Activated B cell treated with CpG ODN at 0.5 μM for 24 hours (primary cell): ENCODE measurements around the gene PDIK1L. TPM values are rescaled to one million over a fixed set of nuclear protein-coding genes. Genes with fewer than 3 reads are reported as not detected.

Source experiments
- ATAC-seq: fragments of 200-7000 bp; cut with Tn5 transposase; one replicate; pipeline ENCODE4 v1.10.0; 2021; ENCODE audit warnings: low read depth, mild to moderate bottlenecking, moderate library complexity
- CTCF ChIA-PET: fragments of 350-600 bp; sonication (Branson Sonifier 250); formaldehyde crosslinking; loops from one replicate; lab custom pipeline; 2021; ENCODE audit warnings: antibody characterized with exemption; lab: Charles Lee
- POLR2A ChIA-PET: fragments of 350-600 bp; sonication (Branson Sonifier 250); formaldehyde crosslinking; loops from one replicate; lab custom pipeline; 2021; ENCODE audit warnings: antibody characterized with exemption; lab: Charles Lee
- DNase-seq: peaks from one replicate; pipeline ENCODE4 v3.0.0; 2022
- H3K27ac Mint-ChIP-seq: one replicate; pipeline ENCODE4 v1.8.0; 2020; ENCODE audit warnings: mixed read lengths
- H3K27me3 Mint-ChIP-seq: one replicate; pipeline ENCODE4 v1.8.0; 2021; ENCODE audit warnings: mixed read lengths
- H3K36me3 Mint-ChIP-seq: one replicate; pipeline ENCODE4 v1.8.0; 2021; ENCODE audit warnings: low read depth, mixed read lengths
- H3K4me1 Mint-ChIP-seq: one replicate; pipeline ENCODE4 v1.8.0; 2021; ENCODE audit warnings: mixed read lengths
- H3K4me3 Mint-ChIP-seq: one replicate; pipeline ENCODE4 v1.8.0; 2020; ENCODE audit warnings: mild to moderate bottlenecking, mixed read lengths
- H3K9me3 Mint-ChIP-seq: one replicate; pipeline ENCODE4 v1.8.0; 2020; ENCODE audit warnings: mixed read lengths
- CTCF ChIP-seq: fragments of 200-600 bp; IDR thresholded peaks from one replicate; pipeline ENCODE4 v1.8.0; 2022; ENCODE audit warnings: antibody characterized with exemption, mild to moderate bottlenecking
- intact Hi-C: fragments of 100-400 bp; cut with micrococcal nuclease; formaldehyde crosslinking; loops from one replicate; pipeline ENCODE4 v1.15.1; 2024
- total RNA-seq: library from RNA; stranded (reverse); gene quantifications from 2 replicates; pipeline ENCODE4 v1.2.3, GENCODE V29; 2022

The PDIK1L gene
- total RNA-seq, 1 donor from 2014 or later: 10.5 TPM

- ATAC-seq (no peak), DNase-seq (no peak)
- Mint-ChIP-seq H3K27me3 (peaks cover 30% of the 10 kb centered on the region), H3K4me3 (no peak overlapping the region), H3K36me3 (no peaks in the 10 kb centered on the region), H3K4me1 (no peaks in the 10 kb centered on the region), H3K9me3 (no peaks in the 10 kb centered on the region), H3K27ac (no peak overlapping the region)
- CTCF ChIA-PET: interaction anchor here (0.7 to 1.6 kb wide), 3 partner anchors 10 to 262 kb away, joined by 3 to 7 read pairs (median 4); no protein-coding TSS in a partner anchor
- TF ChIP-seq CTCF: no peak
- intact Hi-C loops: no loop called here
- POLR2A ChIA-PET: interaction anchor here (0.6 kb wide), 1 partner anchor 154 kb away, joined by 4 read pairs; no protein-coding TSS in a partner anchor
Observed at GRCh38 chr1:26154750-26155149, 43.1 kb downstream of the PDIK1L start.

DNA sequence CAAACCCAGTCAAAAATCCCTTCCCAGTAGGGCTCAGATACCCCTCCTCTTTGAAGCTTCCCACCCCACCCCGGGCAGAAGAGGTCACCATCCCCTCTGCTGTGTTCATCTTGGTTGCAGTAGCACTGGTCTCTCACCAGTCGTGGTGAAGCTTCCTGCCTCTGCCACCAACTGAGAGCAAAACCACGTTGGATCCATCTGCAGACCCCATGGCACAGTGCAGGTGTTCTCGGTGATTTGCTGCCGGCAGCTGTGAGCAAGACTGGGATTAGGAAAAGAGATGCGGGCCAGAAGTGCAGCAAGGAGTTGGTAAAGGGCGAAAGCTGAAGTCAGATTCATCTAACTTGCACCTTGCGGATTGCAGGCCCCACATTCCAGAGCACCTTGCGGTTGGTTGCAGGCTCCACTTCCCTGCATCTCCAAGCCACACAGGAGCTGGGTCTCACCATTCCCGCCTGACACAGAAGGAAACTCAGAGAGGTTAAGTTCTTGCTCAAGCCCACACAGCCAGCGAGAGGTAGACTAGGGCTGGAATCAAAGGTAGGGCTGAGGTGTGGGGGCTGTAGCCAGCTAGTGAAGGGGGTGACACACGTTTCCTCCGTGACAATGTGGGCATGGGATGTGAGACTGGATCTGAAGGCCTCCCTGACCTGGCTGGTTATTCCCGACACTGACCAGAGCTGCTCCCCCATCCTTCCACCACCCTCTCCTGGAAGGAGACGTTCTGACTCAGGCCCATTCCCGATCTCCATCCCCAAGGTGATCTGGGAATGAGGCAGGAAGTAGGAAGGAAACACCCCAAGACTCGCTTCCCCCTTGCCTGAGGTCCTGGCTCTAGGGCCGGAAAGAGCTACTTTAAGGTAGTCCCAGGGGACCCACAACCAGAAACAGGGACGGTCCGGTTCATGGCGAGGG lies 44.0 kb downstream of the PDIK1L start:
- no peaks in the 10 kb centered on the region for H3K4me1 Mint-ChIP-seq
- no peak for ATAC-seq
- H3K27me3 Mint-ChIP-seq: peaks cover 31% of the 10 kb centered on the region
- H3K4me3 Mint-ChIP-seq: no peak overlapping the region
- intact Hi-C loops: no loop called here
- CTCF ChIA-PET: interaction anchor here (0.7 to 1.7 kb wide), 3 partner anchors 11 to 261 kb away, joined by 3 to 4 read pairs (median 4); partner anchors contain the start of gene ZNF593
- no peaks in the 10 kb centered on the region for H3K36me3 Mint-ChIP-seq
- no peaks in the 10 kb centered on the region for H3K9me3 Mint-ChIP-seq
- H3K27ac Mint-ChIP-seq: no peak overlapping the region
- no peak for DNase-seq
- POLR2A ChIA-PET: no interaction called here
- TF ChIP-seq CTCF: no peak

DNA sequence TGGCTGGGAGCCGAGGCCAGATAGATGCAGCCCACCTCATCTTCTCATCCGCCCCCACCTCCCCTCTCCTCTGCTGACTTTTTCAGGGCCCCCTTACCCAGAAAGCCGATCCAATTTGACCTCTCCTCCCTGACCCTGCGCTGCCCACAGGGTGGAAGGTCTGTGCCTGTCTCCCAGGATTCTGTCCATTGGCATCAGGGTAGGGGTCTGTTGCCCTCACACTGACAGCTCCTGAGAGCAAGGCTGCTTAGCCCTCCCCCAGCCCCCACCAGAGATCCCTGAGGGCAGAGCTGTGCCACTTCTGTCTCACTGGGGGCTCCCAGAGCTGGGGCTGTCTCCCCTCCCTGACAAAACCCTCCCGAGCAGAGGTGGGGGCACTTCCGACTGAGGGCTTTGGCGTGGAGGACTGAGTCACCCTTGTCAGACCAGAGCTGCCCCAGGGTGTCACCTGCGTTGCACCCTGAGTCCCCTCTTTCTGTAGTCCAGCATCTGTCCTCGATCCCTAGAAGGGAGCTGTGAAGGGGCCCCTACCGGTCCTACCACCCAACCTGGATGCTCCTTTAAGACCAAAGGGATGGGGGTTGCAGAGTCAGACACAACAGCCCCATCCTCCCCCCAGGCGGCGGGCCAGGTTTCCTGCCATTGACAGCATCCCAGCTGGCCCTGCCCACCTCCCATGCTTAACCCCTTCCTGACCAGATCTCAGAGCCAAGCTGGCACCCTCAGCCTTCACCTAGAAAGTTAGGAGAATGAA lies 44.8 kb downstream of the PDIK1L start:
- ATAC-seq: no peak
- H3K36me3 Mint-ChIP-seq: no peaks in the 10 kb centered on the region
- ChIA-PET CTCF (interaction anchor here (1.7 to 1.8 kb wide), 2 partner anchors 11 to 13 kb away, joined by 4 to 12 read pairs; partner anchors contain the start of gene ZNF593), POLR2A (interaction anchor here (0.6 to 1.0 kb wide), 2 partner anchors 13 to 14 kb away, joined by 3 to 6 read pairs; partner anchors contain the start of gene ZNF593)
- peaks cover 33% of the 10 kb centered on the region for H3K27me3 Mint-ChIP-seq
- no peak overlapping the region for H3K27ac Mint-ChIP-seq
- no peaks in the 10 kb centered on the region for H3K4me1 Mint-ChIP-seq
- intact Hi-C loops: no loop called here
- H3K9me3 Mint-ChIP-seq: no peaks in the 10 kb centered on the region
- no peak for DNase-seq
- TF ChIP-seq CTCF: no peak
- H3K4me3 Mint-ChIP-seq: no peak overlapping the region

GRCh38 chr1:26158271-26158907 lies 46.8 kb downstream of the PDIK1L start:
- ChIA-PET POLR2A (no interaction called here), CTCF (interaction anchor here (1.2 to 1.8 kb wide), 2 partner anchors 11 to 13 kb away, joined by 4 to 12 read pairs; partner anchors contain the start of gene ZNF593)
- H3K27ac Mint-ChIP-seq: no peak overlapping the region
- no peaks in the 10 kb centered on the region for H3K9me3 Mint-ChIP-seq
- peaks cover 4% of the 10 kb centered on the region for H3K4me1 Mint-ChIP-seq
- H3K4me3 Mint-ChIP-seq: no peak overlapping the region
- TF ChIP-seq CTCF: no peak
- no peak for ATAC-seq
- no peaks in the 10 kb centered on the region for H3K36me3 Mint-ChIP-seq
- DNase-seq: no peak
- intact Hi-C loops: no loop called here
- H3K27me3 Mint-ChIP-seq: peaks cover 40% of the 10 kb centered on the region
